ENCODE results near the gene DNAH11. TPM values are rescaled to one million over a fixed set of nuclear protein-coding genes. Genes with fewer than 3 reads are reported as not detected.

The DNAH11 gene
- total and polyA plus RNA-seq, 2 of the 4 experiments (the other 2 are of a cell fraction) = not detected

DNA sequence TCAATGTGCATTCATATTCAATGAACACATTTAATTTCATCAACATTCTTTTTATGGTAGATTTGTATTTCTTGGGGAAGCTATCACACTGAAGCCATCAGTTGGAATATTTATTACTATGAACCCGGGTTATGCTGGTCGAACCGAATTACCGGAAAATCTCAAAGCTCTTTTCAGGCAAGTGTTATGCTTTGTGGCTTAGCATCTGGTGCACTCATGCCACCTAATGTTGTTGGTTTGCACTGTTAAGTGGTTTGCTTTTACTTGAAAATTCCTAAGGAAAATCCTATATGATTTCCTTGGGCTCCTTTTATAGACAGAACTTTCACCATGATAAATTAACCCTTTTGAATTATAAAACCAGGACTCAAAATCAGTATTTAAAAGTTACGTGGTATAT is 147.9 kb downstream of the DNAH11 start:
- CTCF ChIA-PET = interaction anchor here (0.5 kb wide), 1 partner anchor 308 kb away, joined by 3 read pairs; no protein-coding TSS in a partner anchor
- no peak for TF ChIP-seq CEBPB (IDR thresholded peaks at IDR 0.05; ENCODE audit: low read depth, low read length)
- TF ChIP-seq, protein P1, sequence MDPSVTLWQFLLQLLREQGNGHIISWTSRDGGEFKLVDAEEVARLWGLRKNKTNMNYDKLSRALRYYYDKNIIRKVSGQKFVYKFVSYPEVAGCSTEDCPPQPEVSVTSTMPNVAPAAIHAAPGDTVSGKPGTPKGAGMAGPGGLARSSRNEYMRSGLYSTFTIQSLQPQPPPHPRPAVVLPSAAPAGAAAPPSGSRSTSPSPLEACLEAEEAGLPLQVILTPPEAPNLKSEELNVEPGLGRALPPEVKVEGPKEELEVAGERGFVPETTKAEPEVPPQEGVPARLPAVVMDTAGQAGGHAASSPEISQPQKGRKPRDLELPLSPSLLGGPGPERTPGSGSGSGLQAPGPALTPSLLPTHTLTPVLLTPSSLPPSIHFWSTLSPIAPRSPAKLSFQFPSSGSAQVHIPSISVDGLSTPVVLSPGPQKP (IDR thresholded peaks at IDR 0.05; ENCODE audit: borderline replicate concordance, low read depth, low read length) = no peak
- no peak for TF ChIP-seq SMC3 (IDR thresholded peaks at IDR 0.05; ENCODE audit: low read depth, low read length)
- TF ChIP-seq BHLHE40 (IDR thresholded peaks at IDR 0.05; ENCODE audit: low read depth, low read length) = no peak
- TF ChIP-seq RAD21 (IDR thresholded peaks at IDR 0.05; ENCODE audit: low read length) = no peak
- no peak for TF ChIP-seq RFX5 (IDR thresholded peaks at IDR 0.05; ENCODE audit: low read depth, low read length)
- TF ChIP-seq POLR2A (IDR thresholded peaks at IDR 0.05; ENCODE audit: low read depth, low read length) = no peak
- TF ChIP-seq CHD1 (IDR thresholded peaks at IDR 0.05; ENCODE audit: low read depth, low read length) = no peak
- no peak for TF ChIP-seq MAFK (IDR thresholded peaks at IDR 0.05; ENCODE audit: low read depth, low read length)
- TF ChIP-seq MAZ (IDR thresholded peaks at IDR 0.05; ENCODE audit: borderline replicate concordance, low read depth, low read length) = no peak
- TF ChIP-seq RCOR1 (IDR thresholded peaks at IDR 0.05; ENCODE audit: insufficient replicate concordance, low read length) = no peak
- TF ChIP-seq, protein P2, sequence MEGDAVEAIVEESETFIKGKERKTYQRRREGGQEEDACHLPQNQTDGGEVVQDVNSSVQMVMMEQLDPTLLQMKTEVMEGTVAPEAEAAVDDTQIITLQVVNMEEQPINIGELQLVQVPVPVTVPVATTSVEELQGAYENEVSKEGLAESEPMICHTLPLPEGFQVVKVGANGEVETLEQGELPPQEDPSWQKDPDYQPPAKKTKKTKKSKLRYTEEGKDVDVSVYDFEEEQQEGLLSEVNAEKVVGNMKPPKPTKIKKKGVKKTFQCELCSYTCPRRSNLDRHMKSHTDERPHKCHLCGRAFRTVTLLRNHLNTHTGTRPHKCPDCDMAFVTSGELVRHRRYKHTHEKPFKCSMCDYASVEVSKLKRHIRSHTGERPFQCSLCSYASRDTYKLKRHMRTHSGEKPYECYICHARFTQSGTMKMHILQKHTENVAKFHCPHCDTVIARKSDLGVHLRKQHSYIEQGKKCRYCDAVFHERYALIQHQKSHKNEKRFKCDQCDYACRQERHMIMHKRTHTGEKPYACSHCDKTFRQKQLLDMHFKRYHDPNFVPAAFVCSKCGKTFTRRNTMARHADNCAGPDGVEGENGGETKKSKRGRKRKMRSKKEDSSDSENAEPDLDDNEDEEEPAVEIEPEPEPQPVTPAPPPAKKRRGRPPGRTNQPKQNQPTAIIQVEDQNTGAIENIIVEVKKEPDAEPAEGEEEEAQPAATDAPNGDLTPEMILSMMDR (conservative IDR thresholded peaks at IDR 0.05; ENCODE audit: low read depth, low read length) = no peak
- intact Hi-C loops (cut with micrococcal nuclease) = no loop called here

More for the DNA sequence above, 147.9 kb downstream of the DNAH11 start:
- Histone ChIP-seq H3K79me1 (ENCODE audit: low read depth in 1 of 2, low read length in 2 of 2) (no peaks in the 10 kb centered on the region), H2BK5ac (ENCODE audit: low read depth, low read length, poor library complexity, severe bottlenecking) (no peak overlapping the region), H4K5ac (ENCODE audit: low read depth, low read length) (no peak overlapping the region), H3K56ac (ENCODE audit: extremely low read depth, insufficient read depth, low read length) (no peak overlapping the region), H3K27me3 (ENCODE audit: control insufficient read depth, insufficient read depth, low read length) (no peaks in the 10 kb centered on the region), H2AK5ac (ENCODE audit: low read depth, low read length) (no peak overlapping the region), H3K9ac (ENCODE audit: low read depth, low read length) (no peak overlapping the region), H3K9me3 (ENCODE audit: control insufficient read depth, insufficient read depth, low read length) (no peaks in the 10 kb centered on the region), H4K8ac (ENCODE audit: low read depth in 2 of 2, low read length in 2 of 2) (no peak overlapping the region), H2AK9ac (replicated peaks; ENCODE audit: low read depth, low read length, poor library complexity) (no peak overlapping the region), H2BK120ac (ENCODE audit: low read depth, low read length) (no peak overlapping the region), H3K14ac (replicated peaks; ENCODE audit: low read depth, low read length) (no peak overlapping the region), H3K4me2 (ENCODE audit: low read depth, low read length) (no peak overlapping the region), H3K4me3 (ENCODE audit: insufficient read depth, low read depth, low read length) (no peak overlapping the region), H2BK20ac (ENCODE audit: low read depth, low read length) (no peak overlapping the region), H3K4ac (ENCODE audit: low read depth, low read length) (no peak overlapping the region), H3K36me3 (ENCODE audit: control insufficient read depth, insufficient read depth, low read length) (no peaks in the 10 kb centered on the region), H2AFZ (replicated peaks; ENCODE audit: low read length, poor library complexity) (no peak overlapping the region), H4K91ac (ENCODE audit: insufficient read depth, low read depth, low read length) (no peak overlapping the region), H3K23ac (ENCODE audit: low read depth, low read length) (no peak overlapping the region), H3K9me1 (ENCODE audit: insufficient read depth, low read length) (no peaks in the 10 kb centered on the region), H4K20me1 (ENCODE audit: insufficient read depth, low read length) (no peaks in the 10 kb centered on the region), H3K18ac (ENCODE audit: low read depth, low read length) (no peak overlapping the region), H2BK15ac (ENCODE audit: low read depth, low read length) (no peak overlapping the region), H3K4me1 (ENCODE audit: control insufficient read depth, insufficient read depth, low read length) (no peaks in the 10 kb centered on the region), H3K27ac (ENCODE audit: insufficient read depth, low read length) (no peak overlapping the region)
- dilution Hi-C loops (cut with HindIII; ENCODE audit: low sequenced_read_pairs, unreplicated experiment) (no loop called here), in situ Hi-C loops (cut with MboI; ENCODE audit: low sequenced_read_pairs) (no loop called here)
- no peak for DNase-seq
- WGBS, 2 experiments (ENCODE audit: extremely low coverage in 2 of 2, insufficient read length in 1 of 2) = no CpG with 5 or more reads among the region's 5 CpGs
- POLR2A ChIA-PET (ENCODE audit: unreplicated experiment) = no interaction called here
- no peak for ATAC-seq (ENCODE audit: low read depth)
- no TSS peak for BruUV-seq (replicated peaks)

Measured in IMR-90 (cell line).